Measurements from ENCODE around the gene PALS2.

Gene PALS2

GRCh38 chr7:24574950-24575349 is 1.7 kb downstream of the PALS2 start:
- TF ChIP-seq POLR2AphosphoS5 (IDR thresholded peaks at IDR 0.05; ENCODE audit: low read depth, low read length): no peak
- no peak for TF ChIP-seq TAF1 (IDR thresholded peaks at IDR 0.05; ENCODE audit: borderline replicate concordance, insufficient read depth, low read length)

DNA sequence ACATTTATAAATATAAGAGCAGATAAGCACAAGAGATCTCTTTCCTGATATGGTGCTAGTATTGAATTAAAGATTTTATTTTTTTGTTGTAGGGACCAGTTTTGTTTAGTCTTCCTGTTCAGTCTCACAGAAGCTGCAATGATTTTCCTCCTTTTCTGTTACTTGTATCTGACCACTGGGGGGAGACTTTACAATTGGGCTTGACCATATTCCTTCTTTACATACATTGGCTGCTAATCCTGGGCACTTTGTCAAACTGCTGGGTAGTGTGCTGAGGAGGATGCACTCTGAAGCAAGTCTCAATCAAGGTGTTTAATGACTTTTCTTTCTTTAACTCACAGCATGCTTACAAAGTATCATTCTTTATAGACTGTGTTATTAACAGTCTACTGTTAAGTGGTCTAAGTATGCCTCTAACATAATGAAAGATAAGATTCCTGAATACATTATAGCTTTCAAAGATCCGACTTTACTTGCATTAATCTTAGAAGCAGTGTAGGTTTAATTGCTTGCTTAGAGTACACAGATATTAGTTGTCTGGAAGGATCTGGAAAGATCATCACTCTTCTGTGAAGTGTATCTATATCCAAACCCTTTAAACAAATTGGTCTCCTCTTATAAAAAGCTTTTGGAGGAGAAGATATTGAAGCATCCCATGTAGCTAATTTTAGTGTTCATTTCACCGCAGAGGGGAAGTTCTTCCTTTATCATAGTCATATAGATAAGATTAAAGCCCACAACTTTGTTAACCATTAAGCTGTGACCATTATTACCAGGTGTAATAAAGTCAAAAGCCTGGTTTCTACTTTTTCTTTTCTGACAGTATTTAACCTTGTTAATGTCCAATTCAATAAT is 3.1 kb downstream of the PALS2 start:
- TF ChIP-seq TAF1 (IDR thresholded peaks at IDR 0.05; ENCODE audit: borderline replicate concordance, insufficient read depth, low read length) (no peak), FOXP2 (optimal IDR thresholded peaks at IDR 0.05; ENCODE audit: borderline replicate concordance, extremely low read depth, extremely low read length, insufficient read depth) (no peak), SIN3A (IDR thresholded peaks at IDR 0.05; ENCODE audit: borderline replicate concordance, insufficient read depth, low read length) (no peak), POLR2AphosphoS5 (IDR thresholded peaks at IDR 0.05; ENCODE audit: low read depth, low read length) (no peak)

GRCh38 chr7:24578052-24578451 is 4.8 kb downstream of the PALS2 start:
- TF ChIP-seq SIN3A (IDR thresholded peaks at IDR 0.05; ENCODE audit: borderline replicate concordance, insufficient read depth, low read length): no peak
- no peak for TF ChIP-seq TAF1 (IDR thresholded peaks at IDR 0.05; ENCODE audit: borderline replicate concordance, insufficient read depth, low read length)
- no peak for TF ChIP-seq POLR2AphosphoS5 (IDR thresholded peaks at IDR 0.05; ENCODE audit: low read depth, low read length)
- no peak for TF ChIP-seq FOXP2 (optimal IDR thresholded peaks at IDR 0.05; ENCODE audit: borderline replicate concordance, extremely low read depth, extremely low read length, insufficient read depth)
- TF ChIP-seq, protein P1, sequence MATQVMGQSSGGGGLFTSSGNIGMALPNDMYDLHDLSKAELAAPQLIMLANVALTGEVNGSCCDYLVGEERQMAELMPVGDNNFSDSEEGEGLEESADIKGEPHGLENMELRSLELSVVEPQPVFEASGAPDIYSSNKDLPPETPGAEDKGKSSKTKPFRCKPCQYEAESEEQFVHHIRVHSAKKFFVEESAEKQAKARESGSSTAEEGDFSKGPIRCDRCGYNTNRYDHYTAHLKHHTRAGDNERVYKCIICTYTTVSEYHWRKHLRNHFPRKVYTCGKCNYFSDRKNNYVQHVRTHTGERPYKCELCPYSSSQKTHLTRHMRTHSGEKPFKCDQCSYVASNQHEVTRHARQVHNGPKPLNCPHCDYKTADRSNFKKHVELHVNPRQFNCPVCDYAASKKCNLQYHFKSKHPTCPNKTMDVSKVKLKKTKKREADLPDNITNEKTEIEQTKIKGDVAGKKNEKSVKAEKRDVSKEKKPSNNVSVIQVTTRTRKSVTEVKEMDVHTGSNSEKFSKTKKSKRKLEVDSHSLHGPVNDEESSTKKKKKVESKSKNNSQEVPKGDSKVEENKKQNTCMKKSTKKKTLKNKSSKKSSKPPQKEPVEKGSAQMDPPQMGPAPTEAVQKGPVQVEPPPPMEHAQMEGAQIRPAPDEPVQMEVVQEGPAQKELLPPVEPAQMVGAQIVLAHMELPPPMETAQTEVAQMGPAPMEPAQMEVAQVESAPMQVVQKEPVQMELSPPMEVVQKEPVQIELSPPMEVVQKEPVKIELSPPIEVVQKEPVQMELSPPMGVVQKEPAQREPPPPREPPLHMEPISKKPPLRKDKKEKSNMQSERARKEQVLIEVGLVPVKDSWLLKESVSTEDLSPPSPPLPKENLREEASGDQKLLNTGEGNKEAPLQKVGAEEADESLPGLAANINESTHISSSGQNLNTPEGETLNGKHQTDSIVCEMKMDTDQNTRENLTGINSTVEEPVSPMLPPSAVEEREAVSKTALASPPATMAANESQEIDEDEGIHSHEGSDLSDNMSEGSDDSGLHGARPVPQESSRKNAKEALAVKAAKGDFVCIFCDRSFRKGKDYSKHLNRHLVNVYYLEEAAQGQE (IDR thresholded peaks at IDR 0.05; ENCODE audit: insufficient read depth in 1 of 2, low read depth in 2 of 2, low read length in 2 of 2): no peak

DNA sequence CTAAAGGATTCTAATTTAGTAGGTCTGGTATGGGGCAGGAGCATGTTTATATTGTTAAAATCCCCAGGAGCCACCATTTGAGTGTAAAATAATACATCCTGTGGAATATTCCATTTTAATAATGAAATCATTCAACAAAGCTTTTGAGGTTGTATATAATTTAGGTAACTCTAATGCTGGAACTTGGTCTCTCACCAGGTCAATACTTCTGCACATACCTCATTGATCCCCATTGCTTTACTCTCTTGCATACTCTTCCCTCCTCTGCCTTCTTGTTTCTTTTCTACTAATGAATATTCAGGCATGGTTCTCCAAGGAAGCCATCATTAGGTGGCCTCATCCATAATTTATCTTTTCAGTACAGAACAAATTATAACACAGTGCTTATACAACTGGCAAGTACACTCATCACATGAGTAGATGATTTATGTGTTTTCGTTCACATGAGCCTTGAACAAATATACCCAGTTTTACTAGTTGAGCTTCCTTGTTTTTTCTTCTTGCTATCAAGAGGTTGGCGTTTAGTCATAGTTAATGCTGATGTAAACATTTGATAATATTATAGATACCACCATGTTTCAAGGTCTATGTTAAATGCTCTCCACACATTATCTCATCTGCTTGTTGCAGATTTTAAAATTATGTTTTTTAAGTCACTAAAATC is 7.2 kb downstream of the PALS2 start:
- no peak for TF ChIP-seq TAF1 (IDR thresholded peaks at IDR 0.05; ENCODE audit: borderline replicate concordance, insufficient read depth, low read length)
- TF ChIP-seq FOXP2 (optimal IDR thresholded peaks at IDR 0.05; ENCODE audit: borderline replicate concordance, extremely low read depth, extremely low read length, insufficient read depth): no peak
- TF ChIP-seq SIN3A (IDR thresholded peaks at IDR 0.05; ENCODE audit: borderline replicate concordance, insufficient read depth, low read length): no peak

DNA sequence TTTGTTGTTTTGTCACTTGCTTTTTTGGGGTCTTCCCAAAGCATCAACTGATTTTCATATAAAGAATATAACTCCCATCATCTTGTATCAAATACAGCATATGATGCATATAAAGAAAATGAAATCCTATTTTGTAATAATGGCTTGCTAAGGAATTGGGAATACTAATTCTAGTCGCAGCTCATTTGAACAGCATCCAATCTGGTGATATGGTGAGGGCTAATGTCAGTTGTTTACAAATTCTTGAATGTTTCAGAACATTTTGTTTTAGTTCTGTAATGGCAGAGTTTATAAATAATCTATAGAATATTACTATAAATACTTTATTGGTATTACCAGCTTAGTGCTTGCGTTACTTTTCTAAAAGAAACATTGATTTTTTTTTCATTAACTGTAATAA is 8.9 kb downstream of the PALS2 start:
- TF ChIP-seq SIN3A (IDR thresholded peaks at IDR 0.05; ENCODE audit: borderline replicate concordance, insufficient read depth, low read length) (no peak), POLR2AphosphoS5 (IDR thresholded peaks at IDR 0.05; ENCODE audit: low read depth, low read length) (no peak), FOXP2 (optimal IDR thresholded peaks at IDR 0.05; ENCODE audit: borderline replicate concordance, extremely low read depth, extremely low read length, insufficient read depth) (no peak), TAF1 (IDR thresholded peaks at IDR 0.05; ENCODE audit: borderline replicate concordance, insufficient read depth, low read length) (no peak)
- TF ChIP-seq, protein P1 (IDR thresholded peaks at IDR 0.05; ENCODE audit: insufficient read depth in 1 of 2, low read depth in 2 of 2, low read length in 2 of 2): no peak

DNA sequence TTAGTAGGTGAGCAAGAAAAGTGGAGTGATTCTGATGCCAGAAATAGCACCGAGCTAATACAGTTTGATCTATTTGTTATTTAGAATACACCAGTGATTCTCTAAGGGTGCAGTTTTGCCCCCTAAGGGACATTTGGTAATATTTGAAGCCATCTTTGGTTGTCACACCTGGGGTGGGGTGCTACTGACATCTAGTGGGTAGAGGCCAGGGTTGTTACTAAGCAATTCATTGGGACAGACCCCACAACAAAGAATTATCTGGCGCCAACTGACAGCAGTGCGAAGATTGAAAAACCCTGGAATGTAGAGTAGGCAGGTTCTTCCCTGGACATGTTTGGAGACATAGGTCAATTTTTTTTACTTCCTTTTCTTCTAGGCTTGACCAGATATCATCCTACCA is 14.6 kb downstream of the PALS2 start:
- TF ChIP-seq POLR2AphosphoS5 (IDR thresholded peaks at IDR 0.05; ENCODE audit: low read depth, low read length) (no peak), FOXP2 (optimal IDR thresholded peaks at IDR 0.05; ENCODE audit: borderline replicate concordance, extremely low read depth, extremely low read length, insufficient read depth) (no peak), TAF1 (IDR thresholded peaks at IDR 0.05; ENCODE audit: borderline replicate concordance, insufficient read depth, low read length) (no peak), SIN3A (IDR thresholded peaks at IDR 0.05; ENCODE audit: borderline replicate concordance, insufficient read depth, low read length) (no peak)
- TF ChIP-seq, protein P1 (IDR thresholded peaks at IDR 0.05; ENCODE audit: insufficient read depth in 1 of 2, low read depth in 2 of 2, low read length in 2 of 2): no peak
